Activated naive CD4-positive, alpha-beta T cell treated with anti-CD3 and anti-CD28 coated beads, Interleukin-2, amount 50 U/mL, for 72 hours (primary cell): ENCODE measurements around the gene PHC1. TPM values are rescaled to one million over a fixed set of nuclear protein-coding genes. Genes with fewer than 3 reads are reported as not detected.
A peak's percentile ranks its signal among the peaks of the same experiment; 100 is the strongest.
"Not testable (repeated sequence)": the region's sequence is repeated elsewhere in the genome, so short reads cannot be mapped to it uniquely, and the experiment has no call there.

ENCODE experiments used
- ATAC-seq, 2 donors: fragments of 150-1000 bp; cut with Tn5 transposase; 2 replicates each; pipeline ENCODE4 v1.10.0; 2021; ENCODE audit warnings: mild to moderate bottlenecking in 2 of 2, moderate library complexity in 2 of 2
- DNase-seq, 2 donors: peaks; one replicate each; pipeline ENCODE4 v3.0.0; 2021 to 2022; ENCODE audit warnings: low spot score in 2 of 2
- H3K27ac Mint-ChIP-seq, 2 donors: one replicate each; pipeline ENCODE4 v1.8.0; 2022; ENCODE audit warnings: mild to moderate bottlenecking in 2 of 2, mixed read lengths in 2 of 2
- H3K36me3 Mint-ChIP-seq, 2 donors: one replicate each; pipeline ENCODE4 v1.8.0; 2022; ENCODE audit warnings: mixed read lengths in 2 of 2
- H3K9me3 Mint-ChIP-seq, 2 donors: one replicate each; pipeline ENCODE4 v1.8.0; 2022; ENCODE audit warnings: mixed read lengths in 2 of 2
- total RNA-seq, 2 donors: library from RNA; stranded (reverse); gene quantifications; one replicate each; pipeline ENCODE4 v1.2.3, GENCODE V29; 2022

PHC1 gene
- total RNA-seq, 2 donors from 2014 or later = 18.4 to 35.2 TPM

- Mint-ChIP-seq H3K27ac (no peak overlapping the region), H3K9me3 (no peaks in the 10 kb centered on the region), H3K36me3 (peaks cover 0 to 10% of the 10 kb centered on the region in 2 donors)
- no peak for ATAC-seq
- no peak for DNase-seq
Observed at GRCh38 chr12:8936735-8937134, 22.4 kb downstream of the PHC1 start.

- DNase-seq, H3K9me3 Mint-ChIP-seq: not testable (repeated sequence)
Observed at GRCh38 chr12:8937842-8938442, 23.6 kb downstream of the PHC1 start.

GRCh38 chr12:8941691-8942478 lies 27.6 kb downstream of the PHC1 start:
- DNase-seq (no peak), ATAC-seq (no peak)
- no peaks in the 10 kb centered on the region for H3K9me3 Mint-ChIP-seq
- H3K36me3 Mint-ChIP-seq = peaks cover 11 to 21% of the 10 kb centered on the region in 2 donors
- H3K27ac Mint-ChIP-seq = no peak overlapping the region

More at GRCh38 chr12:8937842-8938442, 23.6 kb downstream of the PHC1 start:
- not testable (repeated sequence) for H3K27ac Mint-ChIP-seq, H3K36me3 Mint-ChIP-seq, ATAC-seq

- H3K27ac Mint-ChIP-seq = no peak overlapping the region
- no peaks in the 10 kb centered on the region for H3K9me3 Mint-ChIP-seq
- ATAC-seq = no peak
- no peak for DNase-seq
- H3K36me3 Mint-ChIP-seq = peaks cover 12 to 28% of the 10 kb centered on the region in 2 donors
Observed at GRCh38 chr12:8943565-8944186, 29.4 kb downstream of the PHC1 start.

- peaks cover 27 to 36% of the 10 kb centered on the region in 2 donors for H3K36me3 Mint-ChIP-seq
- no peak for ATAC-seq
Observed at GRCh38 chr12:8946733-8947132, 32.4 kb downstream of the PHC1 start.

GRCh38 chr12:8947737-8948136 lies 33.4 kb downstream of the PHC1 start:
- no peak for DNase-seq
- H3K27ac Mint-ChIP-seq = peak overlapping the region in 1 of 2 donors; percentile 99
- H3K36me3 Mint-ChIP-seq = peaks cover 28 to 39% of the 10 kb centered on the region in 2 donors
- peaks cover 0 to under 1% of the 10 kb centered on the region in 2 donors for H3K9me3 Mint-ChIP-seq
- no peak for ATAC-seq

More at GRCh38 chr12:8946733-8947132, 32.4 kb downstream of the PHC1 start:
- Mint-ChIP-seq H3K27ac (peak overlapping the region; percentile 51 to 71), H3K9me3 (no peaks in the 10 kb centered on the region)
- no peak for DNase-seq

- H3K36me3 Mint-ChIP-seq = peaks cover 34 to 43% of the 10 kb centered on the region in 2 donors
- peak overlapping the region; percentile 99 for H3K27ac Mint-ChIP-seq
- ATAC-seq (no peak), DNase-seq (no peak)
- H3K9me3 Mint-ChIP-seq = peaks cover 0 to 8% of the 10 kb centered on the region in 2 donors
Observed at GRCh38 chr12:8948701-8949341, 34.5 kb downstream of the PHC1 start.

- peak; percentile 86 to 92 for ATAC-seq
- peaks cover 34 to 47% of the 10 kb centered on the region in 2 donors for H3K36me3 Mint-ChIP-seq
- H3K9me3 Mint-ChIP-seq = peaks cover 0 to 12% of the 10 kb centered on the region in 2 donors
- H3K27ac Mint-ChIP-seq = peak within 1 kb of the TSS; percentile 99
- peak; percentile 87 to 96 for DNase-seq
Observed at GRCh38 chr12:8949342-8950220, 35.3 kb downstream of the PHC1 start, which contains the start of gene M6PR. Gene M6PR, minus strand, starts transcription at chr12:8949645. Its CDS starts 3,241 bp downstream, at chr12:8946404.

- ATAC-seq = peak in 1 of 2 donors; percentile 33
- peaks cover 30 to 43% of the 10 kb centered on the region in 2 donors for H3K36me3 Mint-ChIP-seq
- H3K9me3 Mint-ChIP-seq = peaks cover 0 to 12% of the 10 kb centered on the region in 2 donors
Observed at GRCh38 chr12:8950221-8950527, 35.9 kb downstream of the PHC1 start.

GRCh38 chr12:8950702-8951478 lies 36.6 kb downstream of the PHC1 start:
- ATAC-seq = no peak
- Mint-ChIP-seq H3K9me3 (peaks cover 0 to 12% of the 10 kb centered on the region in 2 donors), H3K27ac (peak overlapping the region; percentile 99), H3K36me3 (peaks cover 27 to 40% of the 10 kb centered on the region in 2 donors)
- DNase-seq = no peak

More at GRCh38 chr12:8950221-8950527, 35.9 kb downstream of the PHC1 start:
- peak overlapping the region; percentile 99 for H3K27ac Mint-ChIP-seq
- no peak for DNase-seq

GRCh38 chr12:8951744-8952143 lies 37.4 kb downstream of the PHC1 start:
- peak in 1 of 2 donors; percentile 61 for DNase-seq
- peak in 1 of 2 donors; percentile 15 for ATAC-seq
- H3K9me3 Mint-ChIP-seq = peaks cover 0 to 12% of the 10 kb centered on the region in 2 donors
- peak overlapping the region in 1 of 2 donors; percentile 99 for H3K27ac Mint-ChIP-seq
- H3K36me3 Mint-ChIP-seq = peaks cover 31 to 42% of the 10 kb centered on the region in 2 donors

GRCh38 chr12:8953773-8954402 lies 39.6 kb downstream of the PHC1 start:
- Mint-ChIP-seq H3K27ac (peak overlapping the region in 1 of 2 donors; percentile 48), H3K36me3 (peaks cover 26 to 38% of the 10 kb centered on the region in 2 donors), H3K9me3 (peaks cover 0 to 12% of the 10 kb centered on the region in 2 donors)
- no peak for ATAC-seq
- no peak for DNase-seq

GRCh38 chr12:8956073-8956472 lies 41.8 kb downstream of the PHC1 start:
- peak overlapping the region in 1 of 2 donors; percentile 78 for H3K27ac Mint-ChIP-seq
- peaks cover 13 to 32% of the 10 kb centered on the region in 2 donors for H3K36me3 Mint-ChIP-seq
- no peak for ATAC-seq
- no peak for DNase-seq
- H3K9me3 Mint-ChIP-seq = peaks cover 0 to 12% of the 10 kb centered on the region in 2 donors

- no peak for ATAC-seq
- peaks cover 0 to 14% of the 10 kb centered on the region in 2 donors for H3K9me3 Mint-ChIP-seq
- peak overlapping the region in 1 of 2 donors; percentile 78 for H3K27ac Mint-ChIP-seq
- peaks cover 15 to 35% of the 10 kb centered on the region in 2 donors for H3K36me3 Mint-ChIP-seq
- DNase-seq = no peak
Observed at GRCh38 chr12:8956772-8957171, 42.5 kb downstream of the PHC1 start.
